OCI-LY7 (cell line): ENCODE data around the gene GNG3.

Source experiments
- EZH2phosphoT487 ChIP-seq: fragments of 200-600 bp; sonication (generic); IDR thresholded peaks from 2 replicates; pipeline ENCODE4 v1.6.1; 2018; ENCODE audit warnings: low read depth, borderline replicate concordance, mild to moderate bottlenecking, mixed run types, antibody characterized with exemption, low read length, moderate library complexity, mixed read lengths
- TF ChIP-seq, protein P1 (sequence below): fragments of 200-600 bp; sonication (generic); conservative IDR thresholded peaks from 2 replicates; pipeline ENCODE4 v1.5.1; 2014; ENCODE audit warnings: mild to moderate bottlenecking, antibody characterized with exemption, low read length, moderate library complexity, mixed read lengths

- TF ChIP-seq, protein P1, sequence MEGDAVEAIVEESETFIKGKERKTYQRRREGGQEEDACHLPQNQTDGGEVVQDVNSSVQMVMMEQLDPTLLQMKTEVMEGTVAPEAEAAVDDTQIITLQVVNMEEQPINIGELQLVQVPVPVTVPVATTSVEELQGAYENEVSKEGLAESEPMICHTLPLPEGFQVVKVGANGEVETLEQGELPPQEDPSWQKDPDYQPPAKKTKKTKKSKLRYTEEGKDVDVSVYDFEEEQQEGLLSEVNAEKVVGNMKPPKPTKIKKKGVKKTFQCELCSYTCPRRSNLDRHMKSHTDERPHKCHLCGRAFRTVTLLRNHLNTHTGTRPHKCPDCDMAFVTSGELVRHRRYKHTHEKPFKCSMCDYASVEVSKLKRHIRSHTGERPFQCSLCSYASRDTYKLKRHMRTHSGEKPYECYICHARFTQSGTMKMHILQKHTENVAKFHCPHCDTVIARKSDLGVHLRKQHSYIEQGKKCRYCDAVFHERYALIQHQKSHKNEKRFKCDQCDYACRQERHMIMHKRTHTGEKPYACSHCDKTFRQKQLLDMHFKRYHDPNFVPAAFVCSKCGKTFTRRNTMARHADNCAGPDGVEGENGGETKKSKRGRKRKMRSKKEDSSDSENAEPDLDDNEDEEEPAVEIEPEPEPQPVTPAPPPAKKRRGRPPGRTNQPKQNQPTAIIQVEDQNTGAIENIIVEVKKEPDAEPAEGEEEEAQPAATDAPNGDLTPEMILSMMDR: no peak
- TF ChIP-seq EZH2phosphoT487: no peak
These were observed 42.3 kb upstream of the GNG3 start, which contains the start of the genes C11orf98 and CSKMT for GRCh38 chr11:62665075-62665598.
